OCI-M1 (cell line): ENCODE data around the gene MCM5.
"Not testable (repeated sequence)": the region's sequence is repeated elsewhere in the genome, so short reads cannot be mapped to it uniquely, and the experiment has no call there.

Source experiments
- DNase-seq: peaks from one replicate; lab custom pipeline; 2025; lab: John Stamatoyannopoulos, UW

Gene MCM5

GRCh38 chr22:35452351-35452781 is 52.4 kb downstream of the MCM5 start:
- no peak for DNase-seq

- no peak for DNase-seq
Measured at GRCh38 chr22:35452810-35453743, 53.1 kb downstream of the MCM5 start.

GRCh38 chr22:35454416-35455054 is 54.6 kb downstream of the MCM5 start:
- no peak for DNase-seq

GRCh38 chr22:35455529-35455928 is 55.6 kb downstream of the MCM5 start:
- DNase-seq, result no peak

DNA sequence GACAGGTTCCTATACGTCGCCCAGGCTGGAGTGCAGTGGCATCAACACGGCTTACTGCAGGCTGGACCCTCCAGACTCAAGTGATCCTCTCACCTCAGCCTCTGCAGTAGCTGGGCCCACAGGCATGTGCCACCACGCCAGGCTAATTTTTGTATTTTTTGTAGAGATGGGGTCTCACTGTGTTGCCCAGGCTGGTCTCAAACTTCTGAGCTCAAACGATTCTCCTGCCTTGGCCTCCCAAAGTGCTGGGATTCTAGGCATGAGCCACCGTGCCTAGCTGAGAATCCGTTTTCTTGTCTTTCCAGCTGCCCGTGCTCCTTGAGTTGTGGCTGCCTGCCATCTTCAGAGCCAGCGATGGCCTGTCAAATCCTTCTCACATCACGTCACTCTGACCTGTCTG is 56.8 kb downstream of the MCM5 start:
- no peak for DNase-seq

DNA sequence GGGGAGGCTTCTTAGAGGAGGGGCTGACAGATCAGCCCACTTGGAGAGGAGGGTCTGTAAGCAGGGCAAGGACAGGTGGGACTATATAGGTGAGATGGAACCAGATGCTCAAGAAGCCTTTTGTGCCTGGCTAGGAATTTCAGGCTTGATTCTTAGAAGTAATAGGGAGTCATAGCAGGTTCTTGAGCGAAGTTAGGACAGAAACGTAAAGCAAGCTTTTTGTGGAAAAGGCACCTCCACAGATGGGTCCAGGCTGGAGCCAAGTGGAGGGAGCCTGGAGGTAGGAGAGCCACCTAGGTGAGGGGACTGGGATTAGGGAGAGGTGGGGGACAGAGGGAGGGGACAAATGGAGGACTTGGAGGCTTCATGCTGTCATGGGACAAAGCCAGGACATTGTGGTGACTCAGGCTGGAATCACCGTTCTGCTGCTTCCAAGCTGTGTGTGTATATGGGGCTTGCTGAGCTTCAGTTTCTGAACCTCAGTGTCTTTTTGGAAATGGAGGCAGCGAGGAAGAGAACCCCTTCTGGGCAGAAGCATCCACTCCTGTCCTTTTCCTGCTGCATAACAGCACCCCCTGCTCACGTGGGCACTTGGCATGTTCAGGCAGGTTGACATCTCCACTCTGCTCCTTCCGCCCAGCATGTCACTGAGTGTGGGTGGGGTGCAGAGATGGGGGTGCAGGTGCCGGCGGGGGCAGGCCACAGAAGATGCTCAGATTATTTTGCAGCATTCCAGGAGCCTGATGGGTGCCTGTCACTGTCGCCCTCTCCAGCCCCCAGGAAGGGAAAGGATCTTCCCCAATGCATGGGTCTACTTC is 58.0 kb downstream of the MCM5 start:
- DNase-seq, result no peak

- DNase-seq, result no peak
Measured at GRCh38 chr22:35458547-35459422, 58.8 kb downstream of the MCM5 start.

DNA sequence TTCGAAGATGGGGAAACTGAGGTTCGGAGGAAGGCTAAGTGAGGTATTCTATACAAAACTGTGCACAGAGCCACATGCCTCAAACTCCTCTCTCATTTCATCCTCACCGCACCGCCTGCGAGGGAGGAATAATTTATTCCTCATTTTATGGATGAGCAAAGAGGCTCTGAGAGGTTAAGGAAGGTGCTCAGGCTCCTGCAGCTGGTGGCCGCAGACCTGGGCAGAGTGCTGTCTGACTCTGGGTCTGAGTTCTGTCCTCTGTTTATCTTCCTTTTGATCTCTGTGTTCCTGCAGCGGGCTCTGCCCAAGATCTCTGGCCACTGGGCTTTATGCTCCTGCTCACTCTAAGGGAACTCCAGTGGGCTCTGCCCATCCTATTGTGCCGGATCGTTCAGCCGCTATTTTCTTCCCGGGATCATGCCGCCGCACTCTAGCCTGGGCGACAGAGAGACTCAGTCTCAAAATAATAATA is 59.5 kb downstream of the MCM5 start:
- DNase-seq, result no peak

- not testable (repeated sequence) for DNase-seq
Measured at GRCh38 chr22:35459976-35460375, 60.0 kb downstream of the MCM5 start.

DNA sequence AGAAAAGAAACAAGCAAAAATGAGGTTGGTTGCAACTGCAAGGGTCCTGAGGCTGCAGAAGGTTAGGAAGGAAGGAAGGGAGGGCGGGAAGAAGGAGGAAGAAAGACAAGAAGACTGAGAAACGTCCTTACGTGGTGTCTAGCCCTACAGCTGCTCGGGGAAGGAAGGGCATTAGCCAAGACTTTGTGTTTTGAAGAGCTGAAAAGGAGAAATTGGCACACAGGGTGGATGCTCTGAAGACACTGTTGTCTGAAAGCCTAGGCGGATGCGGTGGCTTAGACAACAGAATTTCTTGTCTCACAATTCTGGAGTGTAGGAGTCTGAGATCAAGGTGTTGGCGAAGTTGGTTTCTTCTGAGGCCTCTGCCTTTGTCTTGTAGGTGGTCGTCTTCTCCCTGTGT is 60.7 kb downstream of the MCM5 start:
- no peak for DNase-seq

- DNase-seq, result no peak
Measured at GRCh38 chr22:35462498-35463230, 62.7 kb downstream of the MCM5 start.

GRCh38 chr22:35463231-35463933 is 63.4 kb downstream of the MCM5 start:
- DNase-seq, result no peak

DNA sequence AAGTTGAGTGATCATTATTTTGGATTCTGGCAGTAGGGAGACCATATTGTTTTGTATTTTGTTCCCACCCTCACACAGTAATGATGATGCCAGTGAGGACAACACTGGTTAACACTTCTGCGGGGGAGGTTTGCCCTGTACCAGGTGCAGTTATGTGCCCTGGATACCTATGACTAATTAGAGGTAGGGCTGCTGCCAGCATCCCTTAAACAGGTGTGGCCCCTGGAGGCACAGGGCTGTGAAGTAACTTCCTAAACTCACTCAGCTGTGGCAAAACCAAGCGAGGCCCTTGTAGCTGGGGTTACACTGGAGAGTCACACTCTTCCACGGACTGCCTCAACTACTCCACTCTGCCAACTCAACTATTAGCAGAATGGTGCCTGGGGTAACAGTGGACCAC is 64.5 kb downstream of the MCM5 start:
- no peak for DNase-seq

DNA sequence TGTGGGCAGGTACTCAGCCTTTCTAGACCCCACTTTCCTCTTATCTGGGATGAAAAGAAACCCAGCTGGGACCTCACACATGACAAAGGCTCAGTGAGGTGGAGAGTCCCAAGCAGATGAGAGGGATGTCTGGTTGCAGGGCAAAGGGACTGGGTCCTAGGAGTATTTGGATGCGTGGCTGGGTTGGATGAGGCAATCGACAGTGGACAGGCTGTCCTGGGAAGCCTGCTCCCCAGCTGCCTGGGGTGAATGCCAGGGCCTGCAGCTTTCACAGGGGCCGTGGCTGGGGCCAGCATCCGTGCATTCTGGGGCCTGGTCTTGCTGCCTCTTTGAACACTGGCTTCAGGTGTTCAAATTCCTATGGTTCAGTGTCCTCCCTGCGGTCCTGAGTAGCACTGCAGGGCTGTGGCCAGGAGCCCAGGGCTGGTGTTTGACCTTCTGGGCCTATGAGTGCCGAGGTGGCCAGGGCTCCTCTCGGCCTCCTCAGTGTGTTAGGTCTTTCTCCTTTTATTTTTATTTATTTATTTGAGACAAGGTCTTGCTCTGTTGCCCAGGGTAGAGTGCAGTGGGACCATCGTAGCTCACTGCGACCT is 65.3 kb downstream of the MCM5 start:
- no peak for DNase-seq

DNA sequence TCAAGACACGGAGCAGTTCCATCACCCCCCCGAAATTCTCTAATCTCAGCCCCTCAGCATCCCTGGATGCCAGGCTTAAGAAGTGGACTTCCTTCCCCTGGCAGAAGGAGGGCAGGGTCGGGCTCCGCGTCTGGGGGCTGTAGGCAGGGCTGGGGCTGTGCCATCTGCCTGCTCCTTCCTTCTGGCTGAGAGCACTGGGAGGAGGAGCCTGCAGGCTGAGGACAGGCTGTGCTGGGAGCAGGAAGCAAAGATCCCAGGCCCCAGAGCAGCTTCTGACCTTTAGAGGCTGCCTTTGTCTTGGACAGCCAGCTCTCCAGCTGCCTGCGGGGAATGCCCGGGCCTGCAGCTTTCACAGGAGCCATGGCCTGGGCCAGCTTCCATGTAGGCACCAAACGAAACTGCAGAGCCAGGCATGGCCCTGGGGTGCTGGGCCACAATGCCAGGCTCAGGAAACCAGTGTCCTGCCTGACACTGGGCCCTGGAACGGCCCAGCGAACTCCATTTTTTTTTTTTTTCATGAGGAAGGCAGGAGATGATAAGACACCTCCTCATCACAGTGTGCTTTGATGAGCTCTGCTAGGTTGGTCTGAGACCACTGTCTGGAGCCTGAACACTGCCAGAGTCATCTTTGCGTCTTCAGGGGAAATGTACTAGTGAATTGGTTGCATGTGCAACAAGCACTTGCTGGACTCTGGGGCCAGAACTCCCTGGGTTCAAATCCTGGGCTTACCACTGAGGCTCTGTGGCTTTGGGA is 67.9 kb downstream of the MCM5 start:
- no peak for DNase-seq

DNA sequence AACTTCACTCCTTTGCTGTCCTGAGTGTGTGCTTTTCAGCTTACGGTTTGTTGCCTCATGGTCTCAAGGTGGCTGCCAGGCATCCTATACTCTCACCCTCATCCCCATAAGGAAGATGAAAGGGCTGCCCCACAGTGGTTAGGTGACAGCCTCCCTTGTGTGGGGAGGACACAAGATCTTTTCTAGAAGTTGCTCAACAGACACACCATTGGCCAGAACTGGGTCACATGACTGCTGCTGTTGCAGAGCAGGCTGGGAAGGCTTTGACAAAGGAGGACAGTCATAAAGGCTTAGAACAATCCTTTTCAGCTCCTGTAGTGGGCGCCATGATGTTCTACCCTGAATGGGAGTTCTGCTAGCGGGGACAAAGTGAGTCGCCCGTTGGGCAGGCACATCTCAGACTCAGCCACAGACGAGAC is 71.0 kb downstream of the MCM5 start:
- peak; percentile 10 for DNase-seq

DNA sequence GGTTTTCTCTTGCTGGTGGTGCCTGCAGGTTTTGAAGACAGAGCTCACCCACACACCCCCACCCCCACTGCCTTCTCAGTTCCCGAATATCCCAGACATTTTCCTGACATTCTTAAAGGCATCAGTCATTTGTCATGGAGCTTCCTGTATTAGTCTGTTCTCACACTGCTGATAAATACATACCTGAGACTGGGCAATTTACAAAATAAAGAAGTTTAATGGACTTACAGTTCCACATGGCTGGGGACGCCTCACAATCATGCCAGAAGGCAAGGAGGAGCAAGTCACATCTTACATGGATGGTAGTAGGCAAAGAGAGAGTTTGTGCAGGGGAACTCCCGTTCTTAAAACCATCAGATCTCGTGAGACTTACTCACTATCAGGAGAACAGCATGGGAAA is 71.6 kb downstream of the MCM5 start:
- not testable (repeated sequence) for DNase-seq

GRCh38 chr22:35472488-35472887 is 72.5 kb downstream of the MCM5 start:
- no peak for DNase-seq

DNA sequence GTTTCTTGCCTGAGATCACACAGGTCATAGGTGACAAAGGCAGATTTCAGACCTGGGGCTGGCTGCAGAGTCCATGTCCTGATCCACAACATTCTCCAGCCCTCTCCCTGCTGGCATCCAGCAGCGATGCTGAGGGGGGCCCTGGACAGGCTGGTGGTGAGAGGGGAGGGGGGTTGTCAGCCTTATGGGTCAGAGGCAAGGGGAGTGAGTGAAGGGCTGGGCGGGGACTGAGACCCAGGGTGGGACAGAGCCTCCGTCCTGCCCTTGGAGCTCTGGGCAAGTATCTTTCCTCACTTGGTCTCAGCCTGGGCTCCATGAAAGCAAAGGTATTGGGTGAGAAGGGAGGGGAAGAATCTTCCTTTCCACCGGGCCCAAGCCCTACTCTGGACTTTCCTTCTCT is 74.0 kb downstream of the MCM5 start:
- no peak for DNase-seq
